Measurements from ENCODE around the gene ZNF814.
"Not testable (repeated sequence)": the region's sequence is repeated elsewhere in the genome, so short reads cannot be mapped to it uniquely, and the experiment has no call there.

DNA sequence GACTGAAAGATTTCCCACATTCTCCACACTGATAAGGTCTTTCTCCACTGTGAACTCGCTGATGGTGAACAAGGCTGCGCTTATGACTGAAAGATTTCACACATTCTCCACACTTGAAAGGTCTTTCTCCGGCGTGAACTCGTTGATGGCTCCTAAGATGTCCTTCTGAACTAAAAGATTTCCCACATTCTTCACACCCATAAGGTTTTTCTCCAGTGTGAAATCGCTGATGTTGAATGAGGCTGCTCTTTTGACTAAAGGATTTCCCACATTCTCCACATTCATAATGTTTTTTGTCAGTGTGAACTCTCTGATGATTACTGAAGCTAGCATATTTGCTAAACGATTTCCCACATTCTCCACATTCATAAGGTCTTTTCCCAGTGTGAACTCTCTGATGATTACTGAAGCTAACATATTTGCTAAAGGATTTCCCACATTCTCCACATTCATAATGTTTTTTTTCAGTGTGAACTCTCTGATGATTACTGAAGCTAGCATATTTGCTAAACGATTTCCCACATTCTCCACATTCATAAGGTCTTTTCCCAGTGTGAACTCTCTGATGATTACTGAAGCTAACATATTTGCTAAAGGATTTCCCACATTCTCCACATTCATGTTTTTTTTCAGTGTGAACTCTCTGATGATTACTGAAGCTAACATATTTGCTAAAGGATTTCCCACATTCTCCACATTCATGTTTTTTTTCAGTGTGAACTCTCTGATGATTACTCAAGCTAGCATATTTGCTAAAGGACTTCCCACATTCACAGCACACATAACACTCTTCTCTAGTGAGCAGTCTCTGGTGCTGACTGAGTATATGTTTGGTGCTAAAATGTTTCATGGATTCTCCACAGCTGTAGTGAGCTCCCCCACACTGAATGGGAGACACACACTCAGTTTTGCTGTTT is 14.7 kb downstream of the ZNF814 start:
- TF ChIP-seq, protein P1, sequence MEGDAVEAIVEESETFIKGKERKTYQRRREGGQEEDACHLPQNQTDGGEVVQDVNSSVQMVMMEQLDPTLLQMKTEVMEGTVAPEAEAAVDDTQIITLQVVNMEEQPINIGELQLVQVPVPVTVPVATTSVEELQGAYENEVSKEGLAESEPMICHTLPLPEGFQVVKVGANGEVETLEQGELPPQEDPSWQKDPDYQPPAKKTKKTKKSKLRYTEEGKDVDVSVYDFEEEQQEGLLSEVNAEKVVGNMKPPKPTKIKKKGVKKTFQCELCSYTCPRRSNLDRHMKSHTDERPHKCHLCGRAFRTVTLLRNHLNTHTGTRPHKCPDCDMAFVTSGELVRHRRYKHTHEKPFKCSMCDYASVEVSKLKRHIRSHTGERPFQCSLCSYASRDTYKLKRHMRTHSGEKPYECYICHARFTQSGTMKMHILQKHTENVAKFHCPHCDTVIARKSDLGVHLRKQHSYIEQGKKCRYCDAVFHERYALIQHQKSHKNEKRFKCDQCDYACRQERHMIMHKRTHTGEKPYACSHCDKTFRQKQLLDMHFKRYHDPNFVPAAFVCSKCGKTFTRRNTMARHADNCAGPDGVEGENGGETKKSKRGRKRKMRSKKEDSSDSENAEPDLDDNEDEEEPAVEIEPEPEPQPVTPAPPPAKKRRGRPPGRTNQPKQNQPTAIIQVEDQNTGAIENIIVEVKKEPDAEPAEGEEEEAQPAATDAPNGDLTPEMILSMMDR (conservative IDR thresholded peaks at IDR 0.05) = not testable (repeated sequence)
- TF ChIP-seq EZH2 (IDR thresholded peaks at IDR 0.05; ENCODE audit: low read depth) = not testable (repeated sequence)

All from PC-9 (cell line).